HG02970 (cell line): ENCODE results near the gene ZDHHC11.
"Not testable (repeated sequence)": the region's sequence is repeated elsewhere in the genome, so short reads cannot be mapped to it uniquely, and the experiment has no call there.

ENCODE experiments used
- ATAC-seq: cut with Tn5 transposase; IDR thresholded peaks from one replicate; pipeline ENCODE4 v1.9.1; 2021; ENCODE audit warnings: mild to moderate bottlenecking, moderate library complexity, moderate number of reproducible peaks; ENCODE audit not compliant: unreplicated experiment, low FRiP score

The ZDHHC11 gene

DNA sequence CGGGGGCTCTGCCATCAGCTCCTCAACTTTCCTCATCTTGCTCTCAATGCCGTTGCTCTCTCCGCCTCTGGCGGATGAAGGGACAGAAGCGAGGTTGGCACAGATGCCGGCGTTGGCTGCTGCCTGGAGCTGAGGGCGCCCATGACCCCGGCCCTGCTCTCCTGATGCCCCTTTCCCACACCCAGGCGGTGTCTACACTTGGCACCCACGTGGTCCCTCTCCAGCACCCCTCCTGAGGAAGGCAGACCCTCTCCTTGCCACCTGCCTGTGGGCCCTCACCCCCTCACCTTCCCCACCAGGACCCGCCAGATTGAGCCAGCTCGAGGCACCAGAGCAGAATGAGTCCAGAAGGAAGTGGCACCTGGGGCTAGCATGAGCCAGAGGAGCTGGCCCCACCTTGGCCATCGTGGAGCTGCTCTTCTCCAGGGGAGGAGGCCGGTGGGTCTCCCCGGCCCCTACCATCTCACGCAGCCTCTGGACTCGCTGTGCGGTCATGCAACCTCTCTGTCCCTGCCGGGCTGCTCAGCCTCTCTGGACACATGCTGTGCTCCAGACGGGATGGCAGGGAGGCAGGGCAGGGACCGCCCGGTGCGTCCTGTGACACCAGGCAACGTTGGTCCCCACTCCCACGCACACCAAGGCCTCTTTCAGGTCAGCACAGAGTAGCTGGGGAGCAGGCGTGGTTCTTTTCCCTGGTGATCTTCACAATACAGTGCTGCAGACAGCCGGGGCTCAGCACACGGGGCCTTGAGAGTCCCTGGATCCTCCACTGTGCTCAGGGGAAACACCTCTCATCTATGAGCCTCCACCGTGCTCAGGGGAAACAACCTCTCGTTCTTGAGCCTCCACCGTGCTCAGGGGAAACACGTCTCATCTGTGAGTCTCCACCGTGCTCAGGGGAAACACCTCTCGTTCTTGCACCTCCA lies 4.8 kb downstream of the ZDHHC11 start:
- not testable (repeated sequence) for ATAC-seq

GRCh38 chr5:845031-845675 lies 5.6 kb downstream of the ZDHHC11 start:
- ATAC-seq: not testable (repeated sequence)

DNA sequence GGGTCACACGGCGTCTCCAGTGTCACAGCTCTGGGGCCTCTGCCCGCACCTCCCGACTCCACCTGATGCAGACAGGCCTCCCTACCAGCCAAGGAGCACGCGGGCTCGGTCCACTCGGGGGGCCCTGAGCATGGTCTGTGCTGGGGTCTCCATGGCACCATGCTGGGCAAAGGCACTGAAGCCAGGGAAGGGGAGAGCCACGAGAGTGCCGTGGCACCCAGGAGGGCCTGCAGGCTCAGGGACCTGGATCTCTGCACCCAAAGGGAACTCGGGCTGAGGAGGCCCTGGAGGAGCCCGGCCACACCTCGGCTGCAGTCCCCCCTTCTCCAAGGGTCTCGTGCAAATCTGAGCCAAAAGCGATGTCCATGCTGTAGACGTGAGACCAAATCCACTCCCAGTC lies 6.4 kb downstream of the ZDHHC11 start:
- not testable (repeated sequence) for ATAC-seq

- not testable (repeated sequence) for ATAC-seq
Observed at GRCh38 chr5:843926-844325, 6.9 kb downstream of the ZDHHC11 start.

- not testable (repeated sequence) for ATAC-seq
Observed at GRCh38 chr5:843371-843770, 7.4 kb downstream of the ZDHHC11 start.

DNA sequence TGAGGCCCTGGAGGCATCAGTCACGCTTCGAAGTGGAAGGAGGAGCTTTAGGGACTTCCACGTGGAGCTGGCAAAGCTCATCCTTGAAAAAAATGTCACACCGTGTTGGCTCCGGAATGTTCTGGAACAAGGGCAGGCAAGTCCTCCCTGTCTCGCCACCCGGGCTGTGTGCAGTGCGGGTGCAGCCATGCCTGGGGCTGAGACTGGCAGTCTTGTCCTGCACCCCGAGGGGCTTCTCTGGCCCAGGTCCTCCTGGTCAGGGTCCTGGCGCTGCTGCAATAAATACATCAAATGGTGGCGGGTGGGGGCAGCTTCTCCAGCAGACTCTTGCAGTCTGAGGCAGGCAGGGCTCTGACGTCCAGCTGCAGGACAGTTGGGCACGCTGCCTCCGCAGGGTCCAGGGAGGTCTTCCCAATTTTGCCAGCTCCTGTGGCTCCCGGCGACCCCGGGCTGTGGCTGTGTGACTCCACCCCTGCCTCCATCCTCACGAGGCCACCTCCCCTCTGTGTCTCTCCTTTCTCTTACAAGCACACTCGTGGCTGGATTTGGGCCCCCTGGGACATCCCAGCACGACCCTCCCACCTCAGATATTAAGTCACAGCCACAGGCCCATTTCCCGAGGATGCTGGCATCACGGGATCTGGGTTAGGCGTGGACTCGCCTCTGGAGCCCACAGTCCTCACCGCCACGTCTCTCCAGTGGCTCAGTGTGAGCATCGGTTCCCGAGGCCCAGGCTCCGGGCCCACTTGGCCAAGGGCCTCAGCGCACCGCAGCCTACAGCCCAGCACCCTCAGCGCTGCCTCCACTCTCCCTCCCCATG lies 8.2 kb downstream of the ZDHHC11 start:
- ATAC-seq: not testable (repeated sequence)

GRCh38 chr5:841531-842401 lies 9.0 kb downstream of the ZDHHC11 start:
- not testable (repeated sequence) for ATAC-seq

DNA sequence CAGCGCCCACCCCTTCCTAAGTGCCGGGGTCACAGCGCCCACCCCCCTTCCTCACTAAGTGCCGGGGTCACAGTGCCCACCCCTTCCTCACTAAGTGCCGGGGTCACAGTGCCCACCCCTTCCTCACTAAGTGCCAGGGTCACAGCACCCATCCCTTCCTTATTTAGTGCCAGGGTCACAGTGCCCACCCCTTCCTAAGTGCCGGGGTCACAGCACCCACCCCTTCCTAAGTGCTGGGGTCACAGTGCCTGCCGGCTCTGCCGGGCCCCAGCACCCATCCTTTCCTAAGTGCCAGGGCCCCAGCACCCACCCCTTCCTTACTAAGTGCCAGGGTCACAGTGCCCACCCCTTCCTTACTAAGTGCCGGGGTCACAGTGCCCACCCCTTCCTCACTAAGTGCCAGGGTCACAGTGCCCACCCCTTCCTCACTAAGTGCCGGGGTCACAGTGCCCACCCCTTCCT lies 9.8 kb downstream of the ZDHHC11 start:
- not testable (repeated sequence) for ATAC-seq

- ATAC-seq: not testable (repeated sequence)
Observed at GRCh38 chr5:840118-840973, 10.4 kb downstream of the ZDHHC11 start.

DNA sequence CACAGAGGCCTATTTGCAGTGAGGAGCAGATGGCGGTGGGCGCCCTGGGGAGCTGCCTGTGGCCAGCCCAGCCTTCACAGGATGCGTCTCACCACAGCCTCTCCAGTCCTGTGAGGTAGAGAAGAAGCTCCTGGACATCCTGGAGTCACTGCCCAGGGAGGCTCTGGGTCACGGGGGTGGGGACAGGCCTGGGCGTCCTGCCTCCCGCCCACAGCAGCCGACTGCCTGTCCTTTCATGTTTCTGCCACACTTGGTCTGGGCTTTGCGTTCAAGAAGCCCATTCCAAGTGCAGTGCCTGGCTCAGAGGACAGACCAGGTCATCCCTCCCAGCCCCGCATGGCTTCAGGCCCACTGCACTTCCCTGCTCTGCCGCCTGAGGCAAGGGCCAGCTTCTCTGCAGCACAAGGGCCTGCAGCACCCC lies 12.3 kb downstream of the ZDHHC11 start:
- not testable (repeated sequence) for ATAC-seq

- not testable (repeated sequence) for ATAC-seq
Observed at GRCh38 chr5:837621-838121, 13.1 kb downstream of the ZDHHC11 start.

DNA sequence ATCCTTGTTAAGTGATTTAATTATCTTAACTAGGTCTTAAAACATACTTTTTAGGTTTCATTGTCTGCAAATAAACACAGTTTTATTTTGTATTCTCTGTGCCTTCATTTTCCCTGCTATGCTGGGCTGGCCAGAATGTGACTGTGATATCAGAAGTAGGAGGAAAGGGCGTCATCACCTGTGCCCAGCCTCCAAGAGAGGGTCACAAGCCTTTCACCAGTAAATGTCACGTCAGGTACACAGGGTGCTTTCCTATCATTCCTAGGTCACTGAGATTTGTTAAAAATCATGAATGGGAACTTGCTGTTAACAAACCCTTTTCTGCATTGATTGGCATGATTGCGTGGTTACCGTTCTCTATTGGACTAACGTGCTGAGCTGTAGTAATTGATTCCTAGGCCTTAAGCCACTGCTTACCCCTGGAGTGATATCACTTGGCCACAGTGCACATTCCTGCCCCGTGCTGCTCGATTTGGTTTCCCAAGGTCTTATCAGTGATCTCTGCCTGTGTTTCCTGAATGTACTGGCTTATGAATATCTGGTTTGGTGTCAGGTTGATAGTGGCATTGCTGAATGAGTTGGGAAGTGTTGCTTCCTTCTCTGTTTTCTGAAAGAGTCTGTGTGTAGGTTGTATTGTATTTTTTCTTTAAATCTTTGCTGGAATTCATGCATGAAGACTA lies 14.7 kb downstream of the ZDHHC11 start:
- not testable (repeated sequence) for ATAC-seq

GRCh38 chr5:834013-834412 lies 16.8 kb downstream of the ZDHHC11 start:
- ATAC-seq: not testable (repeated sequence)

DNA sequence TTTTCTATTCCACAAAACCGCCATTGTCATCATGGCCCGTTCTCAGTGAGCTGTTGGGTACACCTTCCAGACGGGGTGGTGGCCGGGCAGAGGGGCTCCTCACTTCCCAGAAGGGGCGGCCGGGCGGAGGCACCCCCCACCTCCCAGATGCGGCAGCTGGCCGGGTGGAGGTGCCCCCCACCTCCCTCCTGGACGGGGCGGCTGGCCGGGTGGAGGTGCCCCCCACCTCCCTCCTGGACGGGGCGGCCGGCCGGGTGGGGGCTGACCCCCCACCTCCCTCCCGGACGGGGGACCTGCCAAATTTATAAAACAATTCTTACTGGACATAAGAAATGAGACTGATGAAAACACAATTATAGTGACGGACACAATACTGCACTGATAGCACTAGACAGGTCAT lies 22.6 kb downstream of the ZDHHC11 start:
- not testable (repeated sequence) for ATAC-seq

DNA sequence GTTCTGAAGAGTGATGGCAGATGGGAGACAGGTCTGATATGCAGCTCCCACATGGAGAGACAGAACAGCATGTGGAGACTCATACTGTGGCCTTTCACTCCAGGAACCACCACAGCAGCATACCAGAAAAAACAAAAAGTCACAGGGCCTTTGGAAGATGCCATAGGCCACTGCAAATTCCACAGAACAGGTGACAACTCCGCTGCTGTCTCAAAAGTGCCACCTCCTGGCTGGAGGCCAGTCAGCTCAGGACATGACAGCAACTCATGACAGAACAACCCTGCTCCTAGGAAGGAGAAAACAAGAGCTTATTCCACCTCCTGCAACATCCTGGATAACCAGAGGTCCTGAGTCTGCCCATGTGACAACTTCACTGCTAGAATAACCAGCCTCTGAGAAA lies 25.2 kb downstream of the ZDHHC11 start:
- not testable (repeated sequence) for ATAC-seq

GRCh38 chr5:821504-821903 lies 29.3 kb downstream of the ZDHHC11 start:
- ATAC-seq: no peak

DNA sequence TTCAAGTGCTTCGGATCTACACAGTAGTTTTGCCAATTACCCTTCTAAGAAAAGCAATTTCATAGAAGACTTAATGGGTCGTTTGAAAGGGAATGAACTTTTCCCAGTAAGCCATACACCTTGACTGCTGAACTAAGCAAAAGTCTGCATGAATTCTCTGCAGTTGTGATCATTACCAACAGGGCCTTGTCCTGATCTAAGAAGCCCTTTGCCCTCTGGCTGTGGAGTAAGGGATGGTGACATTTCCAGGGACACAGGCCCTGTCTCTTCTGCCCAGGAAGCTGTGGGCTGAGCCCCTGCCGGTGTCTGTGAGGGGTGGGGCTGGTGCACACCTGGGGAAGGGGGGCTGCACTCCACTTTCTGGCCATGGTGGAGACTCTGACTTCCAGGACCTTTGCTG lies 30.5 kb downstream of the ZDHHC11 start:
- ATAC-seq: no peak

DNA sequence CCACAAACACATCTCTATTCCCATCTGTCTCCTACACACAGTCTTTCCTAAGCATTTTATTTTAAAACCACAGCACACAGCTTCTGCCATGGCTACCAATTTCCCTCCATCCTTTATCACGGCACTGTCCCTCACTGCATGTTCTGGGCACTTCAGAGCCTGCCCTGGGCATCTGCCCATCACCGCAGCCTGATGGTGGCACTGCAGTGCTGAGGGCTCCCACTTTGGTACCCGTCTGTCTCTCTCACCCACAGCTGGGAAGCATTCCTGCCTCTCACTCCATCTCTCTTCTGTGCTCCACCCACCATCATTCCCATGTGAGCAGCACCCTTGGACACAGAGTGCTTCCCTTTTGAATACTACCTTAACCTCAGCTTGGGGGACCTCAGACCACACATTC lies 31.7 kb downstream of the ZDHHC11 start:
- ATAC-seq: no peak
